HEK293 (cell line): Measurements from ENCODE around the gene NLRX1.
"Not testable (repeated sequence)": the region's sequence is repeated elsewhere in the genome, so short reads cannot be mapped to it uniquely, and the experiment has no call there.

Source experiments
- CTCF ChIA-PET: fragments of 350-600 bp; formaldehyde crosslinking; extraction: SDS; loops from one replicate; lab custom pipeline; 2021; ENCODE audit warnings: antibody characterized with exemption; lab: Yijun Ruan, JAX
- POLR2A ChIA-PET: fragments of 300-600 bp; formaldehyde crosslinking; extraction: SDS; loops from one replicate; lab custom pipeline; 2020; ENCODE audit warnings: antibody characterized with exemption, inconsistent platforms; lab: Yijun Ruan, JAX
- H3K27ac ChIP-seq: fragments of 200-500 bp; sonication (Bioruptor generic); 2 replicates; pipeline ENCODE4 v1.5.1; 2014; ENCODE audit warnings: low read depth, low read length, control low read depth, inconsistent platforms; ENCODE audit errors: extremely low read depth
- H3K36me3 ChIP-seq, 2 experiments: fragments of 200-500 bp in 1 of 2; sonication (Bioruptor generic) in 1 of 2; 1 replicate in 1 of 2; 2 replicates in 1 of 2; pipeline ENCODE4 v1.5.1; 2014 to 2017; ENCODE audit warnings: inconsistent platforms in 2 of 2, low read length in 2 of 2; ENCODE audit not compliant: control insufficient read depth in 2 of 2, insufficient read depth in 1 of 2
- H3K4me1 ChIP-seq: fragments of 200-500 bp; sonication (Bioruptor generic); 2 replicates; pipeline ENCODE4 v1.5.1; 2014; ENCODE audit warnings: mild to moderate bottlenecking, low read length, inconsistent platforms; ENCODE audit not compliant: control insufficient read depth, insufficient read depth
- H3K4me3 ChIP-seq: 2 replicates; pipeline ENCODE4 v1.5.1; 2011; ENCODE audit warnings: low read depth, mild to moderate bottlenecking, control low read depth, low read length, moderate library complexity
- H3K9me3 ChIP-seq: fragments of 200-500 bp; sonication (Bioruptor generic); 2 replicates; pipeline ENCODE4 v1.5.1; 2014; ENCODE audit warnings: low read depth, low read length, inconsistent platforms; ENCODE audit not compliant: control insufficient read depth, insufficient read depth
- KLF9 ChIP-seq: fragments of 450-650 bp; formaldehyde crosslinking; IDR thresholded peaks from 2 replicates; pipeline ENCODE4 v1.5.1; 2016; ENCODE audit warnings: missing biosample characterization, missing genetic modification characterization, low read depth
- REPIN1 ChIP-seq: fragments of 450-650 bp; formaldehyde crosslinking; IDR thresholded peaks from 2 replicates; pipeline ENCODE4 v1.5.1; 2017; ENCODE audit warnings: missing biosample characterization, missing genetic modification characterization, low read depth
- SALL2 ChIP-seq: fragments of 450-650 bp; formaldehyde crosslinking; IDR thresholded peaks from 2 replicates; pipeline ENCODE4 v1.5.0; 2017; ENCODE audit warnings: missing biosample characterization, mild to moderate bottlenecking, missing genetic modification characterization, borderline replicate concordance
- SCRT1 ChIP-seq: fragments of 450-650 bp; formaldehyde crosslinking; IDR thresholded peaks from 2 replicates; pipeline ENCODE4 v1.5.1; 2016; ENCODE audit warnings: missing biosample characterization, missing genetic modification characterization, borderline replicate concordance
- SCRT2 ChIP-seq: fragments of 450-650 bp; formaldehyde crosslinking; IDR thresholded peaks from 2 replicates; pipeline ENCODE4 v1.5.1; 2016; ENCODE audit warnings: missing biosample characterization, missing genetic modification characterization
- SP2 ChIP-seq: fragments of 450-650 bp; formaldehyde crosslinking; IDR thresholded peaks from 2 replicates; pipeline ENCODE4 v1.5.1; 2016; ENCODE audit warnings: missing biosample characterization, missing genetic modification characterization
- ZBTB48 ChIP-seq: fragments of 450-650 bp; formaldehyde crosslinking; IDR thresholded peaks from 2 replicates; pipeline ENCODE4 v1.5.1; 2016; ENCODE audit warnings: missing biosample characterization, missing genetic modification characterization
- ZBTB8A ChIP-seq: fragments of 450-650 bp; formaldehyde crosslinking; IDR thresholded peaks from 2 replicates; pipeline ENCODE4 v1.5.1; 2016; ENCODE audit warnings: missing biosample characterization, missing genetic modification characterization
- ZNF121 ChIP-seq: fragments of 450-650 bp; formaldehyde crosslinking; IDR thresholded peaks from 2 replicates; pipeline ENCODE4 v1.5.1; 2016; ENCODE audit warnings: missing biosample characterization, missing genetic modification characterization
- ZNF341 ChIP-seq: fragments of 450-650 bp; formaldehyde crosslinking; IDR thresholded peaks from 2 replicates; pipeline ENCODE4; 2016; ENCODE audit warnings: low read depth, missing biosample characterization, missing genetic modification characterization
- ZNF394 ChIP-seq: fragments of 450-650 bp; formaldehyde crosslinking; IDR thresholded peaks from 2 replicates; pipeline ENCODE4 v1.5.1; 2016; ENCODE audit warnings: missing biosample characterization, missing genetic modification characterization, mild to moderate bottlenecking, moderate library complexity, borderline replicate concordance
- ZNF544 ChIP-seq: fragments of 450-650 bp; formaldehyde crosslinking; IDR thresholded peaks from 2 replicates; pipeline ENCODE4 v1.5.0; 2017; ENCODE audit warnings: missing biosample characterization, missing genetic modification characterization
- ZSCAN30 ChIP-seq: fragments of 450-650 bp; IDR thresholded peaks from 2 replicates; pipeline ENCODE4 v1.5.1; 2018; ENCODE audit warnings: missing biosample characterization, mild to moderate bottlenecking, missing genetic modification characterization, moderate library complexity
- TF ChIP-seq, protein P1 (sequence below): fragments of 450-650 bp; formaldehyde crosslinking; IDR thresholded peaks from 2 replicates; pipeline ENCODE4 v1.5.1; 2017; ENCODE audit warnings: missing biosample characterization, mild to moderate bottlenecking, missing genetic modification characterization, moderate library complexity
- TF ChIP-seq, protein P2 (sequence below): fragments of 450-650 bp; formaldehyde crosslinking; IDR thresholded peaks from 2 replicates; pipeline ENCODE4 v1.5.1; 2016; ENCODE audit warnings: missing biosample characterization, missing genetic modification characterization

The NLRX1 gene

DNA sequence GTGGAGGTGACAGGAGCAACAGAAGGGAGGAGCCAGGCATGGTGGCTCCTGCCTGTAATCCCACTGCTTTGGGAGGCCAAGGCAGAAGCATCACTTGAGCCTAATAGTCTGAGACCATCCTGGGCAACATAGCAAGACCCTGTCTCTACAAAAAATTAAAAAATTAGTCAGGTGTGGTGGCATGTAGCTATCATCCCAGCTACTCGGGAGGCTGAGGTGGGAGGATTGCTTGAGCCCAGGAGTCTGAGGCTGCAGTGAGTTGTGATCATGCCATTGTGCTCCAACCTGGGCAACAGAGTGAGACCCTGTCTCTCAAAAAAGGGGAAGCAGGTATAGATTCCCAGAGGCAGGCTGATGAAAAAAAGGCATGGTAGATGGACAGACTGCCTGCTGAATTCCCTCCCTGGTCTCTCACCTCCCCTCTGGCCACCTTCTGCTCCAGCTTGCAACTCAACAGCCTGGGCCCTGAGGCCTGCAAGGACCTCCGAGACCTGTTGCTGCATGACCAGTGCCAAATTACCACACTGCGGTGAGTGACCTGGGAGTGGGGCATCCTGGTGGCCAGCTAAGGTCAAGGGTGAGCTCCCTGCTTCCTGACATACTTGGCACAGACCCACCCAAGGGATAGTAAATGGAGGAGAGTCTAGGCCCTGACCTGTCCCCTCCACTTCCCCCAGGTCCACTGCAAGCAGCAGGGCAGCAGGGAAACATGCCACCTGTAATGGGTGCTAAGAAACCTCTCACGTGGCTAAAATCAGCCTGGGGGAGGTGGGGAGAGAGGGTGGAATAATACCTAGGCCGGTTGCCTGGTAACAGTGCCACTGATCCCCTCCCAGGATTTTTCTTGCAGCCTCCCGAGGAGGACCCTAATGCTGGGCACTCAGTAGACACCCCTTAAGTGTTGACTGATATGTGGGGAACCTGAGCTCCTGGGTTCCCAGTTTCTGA, 12.5 kb downstream of the NLRX1 start:
- no peaks in the 10 kb centered on the region for H3K9me3 ChIP-seq
- H3K4me1 ChIP-seq: no peaks in the 10 kb centered on the region
- H3K27ac ChIP-seq: no peak overlapping the region
- H3K4me3 ChIP-seq: no peak overlapping the region
- TF ChIP-seq, protein P1, sequence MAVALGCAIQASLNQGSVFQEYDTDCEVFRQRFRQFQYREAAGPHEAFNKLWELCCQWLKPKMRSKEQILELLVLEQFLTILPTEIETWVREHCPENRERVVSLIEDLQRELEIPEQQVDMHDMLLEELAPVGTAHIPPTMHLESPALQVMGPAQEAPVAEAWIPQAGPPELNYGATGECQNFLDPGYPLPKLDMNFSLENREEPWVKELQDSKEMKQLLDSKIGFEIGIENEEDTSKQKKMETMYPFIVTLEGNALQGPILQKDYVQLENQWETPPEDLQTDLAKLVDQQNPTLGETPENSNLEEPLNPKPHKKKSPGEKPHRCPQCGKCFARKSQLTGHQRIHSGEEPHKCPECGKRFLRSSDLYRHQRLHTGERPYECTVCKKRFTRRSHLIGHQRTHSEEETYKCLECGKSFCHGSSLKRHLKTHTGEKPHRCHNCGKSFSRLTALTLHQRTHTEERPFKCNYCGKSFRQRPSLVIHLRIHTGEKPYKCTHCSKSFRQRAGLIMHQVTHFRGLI (tag by site-specific recombination): no peak
- TF ChIP-seq SCRT2 (tag by site-specific recombination): peak; percentile 65; the same call in 1 of the 2 replicates
- peak; percentile 71 for TF ChIP-seq ZNF121
- TF ChIP-seq SCRT1 (tag by site-specific recombination): 0 out of 2 replicates have a peak, but pooled peaks have one; percentile 38
- TF ChIP-seq, all 188 proteins: peak for 3
- peaks cover 0 to 46% of the 10 kb centered on the region in 2 experiments; a peak in 2 of 3 replicates for H3K36me3 ChIP-seq
- CTCF ChIA-PET: interaction anchor here (0.6 to 1.9 kb wide), 3 partner anchors 16 to 25 kb away, joined by 4 to 8 read pairs (median 4); partner anchors contain the start of gene CBL
- POLR2A ChIA-PET: interaction anchor here (0.7 to 1.6 kb wide), 4 partner anchors 12 to 103 kb away, joined by 5 to 6 read pairs (median 5); partner anchors contain the start of gene NLRX1

DNA sequence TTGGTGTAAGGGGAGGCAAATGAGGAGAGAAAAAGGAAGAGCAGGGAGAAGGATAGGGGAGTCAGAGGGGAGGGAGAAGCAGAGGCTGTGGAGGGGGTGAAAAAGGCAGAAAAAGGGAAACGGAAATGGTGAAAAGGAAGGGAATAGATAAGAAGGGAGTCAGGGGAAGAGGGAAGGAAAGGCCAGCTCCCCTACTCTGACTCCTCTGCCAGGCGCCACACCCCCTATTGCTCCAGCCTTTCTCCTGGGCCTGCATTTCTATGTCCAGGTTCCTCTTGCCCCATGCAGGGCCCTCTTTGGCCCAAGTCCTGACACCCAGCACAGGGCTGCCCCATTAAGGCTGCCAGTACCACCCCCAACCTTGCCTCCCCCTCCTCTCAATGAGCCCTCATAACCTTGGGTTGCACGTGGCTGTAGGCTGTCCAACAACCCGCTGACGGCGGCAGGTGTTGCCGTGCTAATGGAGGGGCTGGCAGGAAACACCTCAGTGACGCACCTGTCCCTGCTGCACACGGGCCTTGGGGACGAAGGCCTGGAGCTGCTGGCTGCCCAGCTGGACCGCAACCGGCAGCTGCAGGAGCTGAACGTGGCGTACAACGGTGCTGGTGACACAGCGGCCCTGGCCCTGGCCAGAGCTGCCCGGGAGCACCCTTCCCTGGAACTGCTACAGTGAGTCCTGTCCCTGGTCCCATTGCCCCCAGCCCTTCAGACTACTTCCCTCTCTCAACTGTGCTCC, 13.3 kb downstream of the NLRX1 start:
- 0 out of 2 replicates have a peak, but pooled peaks have one; percentile 21 for TF ChIP-seq KLF9 (tag by site-specific recombination)
- TF ChIP-seq ZSCAN30 (tag by site-specific recombination): no peak
- TF ChIP-seq SP2 (tag by site-specific recombination): no peak
- TF ChIP-seq ZNF341 (tag by site-specific recombination): 0 out of 2 replicates have a peak, but pooled peaks have one; percentile 15
- CTCF ChIA-PET: no interaction called here
- H3K4me1 ChIP-seq: no peaks in the 10 kb centered on the region
- no peaks in the 10 kb centered on the region for H3K9me3 ChIP-seq
- peaks cover 0 to 43% of the 10 kb centered on the region in 2 experiments; a peak in 2 of 3 replicates for H3K36me3 ChIP-seq
- POLR2A ChIA-PET: interaction anchor here (1.4 kb wide), 1 partner anchor 12 kb away, joined by 5 read pairs; no protein-coding TSS in a partner anchor
- no peak overlapping the region for H3K4me3 ChIP-seq
- H3K27ac ChIP-seq: no peak overlapping the region

DNA sequence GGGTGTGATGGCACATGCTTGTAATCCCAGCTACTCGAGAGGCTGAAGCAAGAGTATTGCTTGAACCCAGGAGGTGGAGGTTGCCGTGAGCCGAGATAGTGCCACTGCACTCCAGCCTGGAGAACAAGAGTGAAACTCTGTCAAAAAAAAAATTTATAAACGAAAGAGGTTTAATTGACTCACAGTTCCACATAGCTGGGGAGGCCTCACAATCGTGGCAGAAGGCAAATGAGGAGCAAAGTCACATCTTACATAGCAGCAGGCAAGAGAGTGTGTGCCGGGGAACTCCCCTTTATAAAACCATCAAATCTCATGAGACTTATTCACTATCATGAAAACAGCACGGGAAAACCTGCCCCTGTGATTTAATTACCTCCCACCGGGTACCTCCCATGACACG, 15.9 kb downstream of the NLRX1 start:
- not testable (repeated sequence) for H3K4me1 ChIP-seq, H3K4me3 ChIP-seq, H3K9me3 ChIP-seq, H3K27ac ChIP-seq
- ChIA-PET CTCF (interaction anchor here (1.9 kb wide), 1 partner anchor 12 kb away, joined by 6 read pairs; no protein-coding TSS in a partner anchor), POLR2A (interaction anchor here (0.6 kb wide), 1 partner anchor 14 kb away, joined by 3 read pairs; no protein-coding TSS in a partner anchor)
- H3K36me3 ChIP-seq: peaks cover 0 to 32% of the 10 kb centered on the region in 2 experiments; a peak in 2 of 3 replicates

DNA sequence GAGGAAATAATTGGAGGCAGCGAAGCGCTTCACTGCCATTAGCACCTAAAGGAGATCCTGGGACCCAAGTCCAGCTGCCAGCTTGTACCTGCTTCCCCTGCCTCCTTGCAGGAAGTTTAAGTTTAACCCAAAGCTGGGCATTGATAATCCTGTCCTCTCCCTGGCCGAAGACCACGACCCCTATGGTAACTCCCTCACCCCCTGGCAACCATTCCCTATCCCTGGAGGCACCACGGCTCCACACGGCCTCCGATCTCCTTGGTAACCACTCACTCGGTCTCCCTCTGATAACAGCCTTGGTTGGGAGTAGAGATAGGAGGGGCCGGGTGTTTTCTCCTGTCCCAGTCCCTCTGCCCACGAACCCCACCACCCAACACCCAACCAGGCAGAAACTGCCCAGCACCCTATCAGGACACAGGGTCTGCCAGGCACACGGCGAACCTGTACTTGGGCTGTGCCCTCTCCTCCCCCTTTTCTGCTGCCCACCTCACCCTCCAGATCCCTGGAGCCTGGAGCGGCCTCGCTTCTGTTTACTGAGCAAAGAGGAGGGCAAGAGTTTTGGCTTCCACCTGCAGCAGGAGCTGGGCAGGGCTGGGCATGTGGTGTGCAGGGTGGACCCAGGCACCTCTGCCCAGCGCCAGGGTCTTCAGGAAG, 17.6 kb downstream of the NLRX1 start:
- Histone ChIP-seq H3K4me3 (no peak overlapping the region), H3K4me1 (no peaks in the 10 kb centered on the region), H3K36me3 (peaks cover 0 to 19% of the 10 kb centered on the region in 2 experiments; a peak in 2 of 3 replicates), H3K9me3 (no peaks in the 10 kb centered on the region), H3K27ac (no peak overlapping the region)
- ChIA-PET CTCF (interaction anchor here (1.9 kb wide), 1 partner anchor 10 kb away, joined by 6 read pairs; no protein-coding TSS in a partner anchor), POLR2A (interaction anchor here (0.7 kb wide), 2 partner anchors 55 to 131 kb away, joined by 4 read pairs; partner anchors contain the start of gene MCAM)
- TF ChIP-seq ZBTB8A (tag by site-specific recombination) (no peak), SALL2 (tag by site-specific recombination) (no peak), ZNF544 (tag by site-specific recombination) (no peak), ZBTB48 (tag by site-specific recombination) (0 out of 2 replicates have a peak, but pooled peaks have one; percentile 34), ZNF341 (tag by site-specific recombination) (peak; percentile 25; the same call in 1 of the 2 replicates), REPIN1 (tag by site-specific recombination) (no peak), ZNF394 (tag by site-specific recombination) (no peak)
- TF ChIP-seq, protein P2, sequence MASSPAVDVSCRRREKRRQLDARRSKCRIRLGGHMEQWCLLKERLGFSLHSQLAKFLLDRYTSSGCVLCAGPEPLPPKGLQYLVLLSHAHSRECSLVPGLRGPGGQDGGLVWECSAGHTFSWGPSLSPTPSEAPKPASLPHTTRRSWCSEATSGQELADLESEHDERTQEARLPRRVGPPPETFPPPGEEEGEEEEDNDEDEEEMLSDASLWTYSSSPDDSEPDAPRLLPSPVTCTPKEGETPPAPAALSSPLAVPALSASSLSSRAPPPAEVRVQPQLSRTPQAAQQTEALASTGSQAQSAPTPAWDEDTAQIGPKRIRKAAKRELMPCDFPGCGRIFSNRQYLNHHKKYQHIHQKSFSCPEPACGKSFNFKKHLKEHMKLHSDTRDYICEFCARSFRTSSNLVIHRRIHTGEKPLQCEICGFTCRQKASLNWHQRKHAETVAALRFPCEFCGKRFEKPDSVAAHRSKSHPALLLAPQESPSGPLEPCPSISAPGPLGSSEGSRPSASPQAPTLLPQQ (tag by site-specific recombination): no peak
